CD4-positive, alpha-beta T cell treated with Interleukin-1 beta for 1 hour (primary cell): ENCODE results near the gene CHPF.

Experiments
- DNase-seq, 2 donors: peaks; one replicate each; pipeline ENCODE4 v3.0.0-alpha.2; 2020 to 2022

CHPF gene

DNA sequence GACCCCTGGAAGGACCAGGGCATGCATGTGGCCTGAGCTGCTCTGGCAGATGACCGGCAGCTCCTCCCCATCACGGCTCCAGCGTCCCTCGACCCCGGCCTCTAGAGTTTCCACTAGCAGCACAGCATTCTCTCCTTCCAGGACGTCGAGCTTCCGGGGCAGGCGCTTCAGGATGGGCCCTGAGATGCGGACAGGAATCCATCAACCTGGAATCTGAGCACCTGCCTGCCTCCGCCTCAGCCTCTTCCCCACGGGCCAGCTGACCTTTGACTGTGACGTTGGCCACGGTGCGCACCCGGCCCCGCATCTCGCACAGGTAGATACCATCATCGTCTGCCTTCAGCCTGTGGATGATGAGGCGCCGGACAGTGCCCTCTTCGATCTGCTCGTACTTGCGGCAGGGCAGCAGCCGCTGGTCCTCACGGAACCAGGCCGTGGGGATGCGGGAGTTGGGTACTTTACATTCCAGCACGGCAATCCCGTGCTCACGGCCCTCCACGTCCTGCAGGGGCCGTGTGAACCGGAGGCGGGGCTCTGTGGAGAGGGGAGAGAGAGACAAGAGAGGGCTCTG is 24.3 kb upstream of the CHPF start:
- DNase-seq = no peak

DNA sequence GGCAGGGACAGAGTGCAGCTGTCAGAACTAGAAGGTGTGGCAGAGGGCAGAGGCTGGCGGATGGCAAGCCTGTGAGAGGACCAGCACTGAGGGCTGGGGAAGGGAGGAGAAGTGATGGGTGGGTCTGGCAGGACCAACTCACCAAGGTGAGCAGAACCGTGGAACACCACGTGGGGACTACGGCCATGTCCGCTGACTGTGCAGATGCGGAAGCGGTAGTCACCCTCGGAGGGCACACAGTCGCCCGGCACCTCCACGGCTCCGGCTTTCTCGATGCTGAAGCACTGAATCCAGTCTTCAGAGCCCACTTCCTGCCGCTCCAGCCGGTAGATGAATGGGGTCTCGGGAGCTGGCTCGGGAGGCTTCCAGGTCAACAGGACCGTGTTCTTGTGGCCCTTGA is 23.5 kb upstream of the CHPF start:
- no peak for DNase-seq

DNA sequence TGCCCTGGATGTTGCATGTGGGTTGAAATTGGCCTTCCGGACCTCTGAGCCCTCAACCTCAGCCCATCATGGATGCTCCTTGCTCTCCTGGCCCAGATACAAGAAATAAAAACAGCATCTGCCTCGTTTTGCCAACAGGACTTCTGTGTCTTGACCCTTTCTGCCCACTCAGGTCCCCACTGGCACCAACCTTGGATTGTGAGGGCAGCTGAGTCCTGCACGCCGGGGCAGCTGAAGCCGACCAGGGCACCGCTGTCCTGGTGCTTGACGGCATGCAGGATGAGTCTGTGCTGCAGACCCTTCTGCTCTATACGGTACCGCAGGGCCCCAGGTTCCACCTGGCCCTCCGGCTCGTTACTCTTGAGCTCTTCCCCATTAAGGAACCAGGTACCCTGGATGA is 23.0 kb upstream of the CHPF start:
- no peak for DNase-seq

DNA sequence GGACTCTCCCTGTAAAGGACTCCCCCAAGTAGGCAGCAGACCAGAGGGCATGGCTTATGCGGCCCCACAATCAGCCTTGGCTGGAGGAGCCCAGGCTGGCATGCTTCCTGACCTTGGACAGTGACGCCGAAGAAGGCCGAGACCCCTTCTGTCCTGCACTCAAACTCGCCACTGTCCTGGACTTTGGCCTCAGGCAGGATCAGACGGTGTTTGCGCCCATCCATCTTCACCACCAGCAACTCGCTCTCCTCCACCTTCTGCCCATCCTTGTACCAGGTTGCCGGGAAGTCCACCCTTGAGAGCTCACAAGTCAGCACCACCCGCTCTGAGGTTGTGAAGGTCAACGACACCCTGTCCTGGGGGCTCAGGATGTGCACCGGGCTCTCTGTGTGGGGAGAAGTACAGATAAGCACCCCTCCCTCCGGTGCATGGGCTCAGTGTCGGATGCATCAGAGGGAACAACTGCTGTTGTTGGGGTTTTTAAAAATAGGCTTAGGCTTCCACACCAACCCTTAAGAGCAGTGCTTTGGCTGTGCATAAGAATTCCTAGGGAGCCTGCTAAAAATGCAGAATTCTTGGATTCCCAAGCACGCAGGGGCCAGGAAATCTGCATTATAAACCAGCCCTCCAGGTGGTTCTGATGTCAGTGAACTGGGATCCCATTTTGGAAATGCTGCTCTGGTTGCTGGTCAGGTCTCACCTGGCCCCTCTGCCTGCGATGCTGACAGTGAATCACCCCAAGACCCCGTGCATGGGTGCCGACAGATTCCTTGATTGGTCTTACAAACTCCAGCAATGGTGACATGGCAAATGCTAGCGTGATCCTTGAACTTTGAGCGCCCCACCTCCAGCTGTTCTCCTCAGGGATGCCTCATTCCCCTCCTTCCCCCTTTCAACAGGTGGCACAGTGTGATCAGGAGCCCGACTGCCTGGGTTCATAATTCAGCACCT is 21.8 kb upstream of the CHPF start:
- DNase-seq = no peak

DNA sequence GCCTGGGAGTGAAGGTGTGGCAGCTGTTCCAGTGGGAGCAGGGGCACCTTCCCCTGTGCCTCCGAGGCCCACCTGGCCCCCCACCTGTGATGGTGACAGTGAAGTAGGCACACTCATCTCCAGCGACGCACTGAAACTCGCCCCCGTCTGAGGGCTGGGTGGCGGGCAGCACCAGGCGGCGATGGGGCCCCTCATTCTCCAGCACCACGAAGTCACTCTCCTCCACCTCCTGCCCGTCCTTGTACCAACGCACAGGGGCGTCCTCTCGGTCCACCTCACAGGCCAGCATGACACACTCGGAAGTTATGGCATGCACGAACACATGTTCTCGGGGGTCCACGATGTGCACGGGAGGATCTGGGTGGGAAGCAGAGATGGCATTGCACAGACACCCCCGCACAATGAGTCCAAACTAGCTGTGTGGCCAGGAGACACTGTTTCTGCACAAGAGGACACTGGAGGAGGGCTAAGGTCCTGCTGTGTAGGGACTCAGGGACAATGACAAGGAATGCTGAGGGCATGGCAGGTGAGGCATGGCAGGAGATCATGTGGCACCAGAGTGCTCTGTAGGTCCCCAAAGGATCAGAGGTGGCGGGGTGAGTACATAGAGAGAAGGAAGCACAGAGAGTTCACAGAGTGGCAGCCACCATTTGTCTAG is 19.8 kb upstream of the CHPF start:
- DNase-seq = no peak

DNA sequence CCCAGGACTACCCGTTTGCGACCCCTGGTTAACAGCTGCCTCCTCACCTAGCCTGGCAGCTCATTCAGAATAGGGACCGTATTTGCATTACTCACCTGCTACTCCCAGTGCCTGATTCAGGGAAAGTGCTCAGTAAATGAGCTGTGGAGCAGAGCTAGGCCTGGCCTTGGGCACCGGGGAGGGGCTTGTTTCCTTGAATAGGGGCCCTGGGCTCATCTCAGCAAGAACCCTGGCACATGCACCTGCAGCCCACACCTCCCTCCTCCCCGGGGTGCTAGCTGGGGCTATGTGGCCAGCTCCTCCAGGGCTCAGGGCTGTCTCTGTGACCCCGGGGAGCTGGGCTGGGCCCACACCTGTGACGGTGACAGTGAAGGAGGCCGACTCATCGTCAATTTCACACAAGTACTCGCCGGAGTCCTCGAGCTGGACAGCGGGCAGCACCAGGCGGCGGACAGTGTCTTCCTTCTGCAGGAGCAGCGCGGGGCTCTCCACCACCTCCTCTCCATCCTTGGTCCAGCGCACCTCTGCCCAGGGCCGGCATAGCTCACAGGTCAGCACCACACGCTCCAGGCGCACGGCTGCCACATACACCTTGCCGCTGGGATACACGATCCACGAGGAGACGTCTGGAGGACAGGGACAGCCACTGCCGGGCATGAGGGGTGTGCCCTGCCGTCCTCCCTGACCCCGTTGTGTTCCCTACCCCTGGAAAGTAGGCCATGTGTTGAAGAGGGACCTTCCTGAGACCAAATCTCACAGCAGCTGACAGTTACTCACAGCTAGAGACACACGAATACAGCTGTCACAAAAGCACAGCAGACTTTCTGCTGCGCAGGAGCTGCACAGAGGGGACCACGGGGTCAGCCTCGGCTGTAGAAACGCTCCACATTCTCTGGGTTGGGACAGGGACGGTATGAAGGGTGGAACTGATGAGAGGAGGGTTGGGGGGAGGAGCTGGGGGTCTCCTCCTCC is 18.7 kb upstream of the CHPF start:
- no peak for DNase-seq

DNA sequence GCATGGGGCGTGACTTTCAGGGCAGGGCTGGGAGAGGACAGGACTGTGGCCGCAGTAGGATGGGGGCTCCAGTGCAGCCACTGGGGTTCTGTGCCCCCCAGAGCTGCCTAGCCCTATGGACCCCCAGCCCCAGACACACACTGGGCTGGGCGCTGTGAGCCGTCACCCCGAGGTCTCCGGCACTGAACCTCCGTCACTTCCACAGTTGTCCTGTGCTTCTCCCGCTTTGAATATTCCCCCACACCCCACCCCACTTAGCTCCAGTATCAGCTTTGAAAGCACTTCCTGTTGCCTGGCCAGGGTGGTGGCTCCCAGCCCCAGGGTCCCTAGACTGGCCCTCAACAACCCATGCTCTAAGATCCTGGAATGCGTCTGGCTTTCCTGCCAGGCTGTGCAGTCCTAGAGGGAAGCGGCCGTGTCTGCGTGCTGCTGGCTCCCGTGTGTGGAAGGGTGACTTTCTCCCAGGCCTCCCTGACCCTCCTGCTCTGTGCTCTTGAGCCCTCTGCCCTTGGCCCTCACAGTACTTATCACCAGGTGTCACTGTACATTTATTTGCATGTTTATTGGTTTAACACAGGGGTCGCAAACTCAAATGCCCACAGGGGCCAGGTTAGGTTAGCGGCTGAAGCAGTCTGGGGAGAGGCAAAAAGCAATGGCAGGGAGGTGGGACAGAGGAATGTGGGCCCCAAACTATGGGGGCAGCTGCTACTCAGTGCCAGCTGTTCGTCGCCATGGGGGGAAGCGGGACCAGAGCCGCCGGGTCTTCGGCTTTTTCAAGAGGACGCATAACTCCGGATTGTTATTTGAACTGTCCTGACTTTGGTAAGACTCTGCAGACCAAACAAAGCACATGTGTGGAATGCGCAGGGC is 17.8 kb upstream of the CHPF start:
- DNase-seq = no peak

DNA sequence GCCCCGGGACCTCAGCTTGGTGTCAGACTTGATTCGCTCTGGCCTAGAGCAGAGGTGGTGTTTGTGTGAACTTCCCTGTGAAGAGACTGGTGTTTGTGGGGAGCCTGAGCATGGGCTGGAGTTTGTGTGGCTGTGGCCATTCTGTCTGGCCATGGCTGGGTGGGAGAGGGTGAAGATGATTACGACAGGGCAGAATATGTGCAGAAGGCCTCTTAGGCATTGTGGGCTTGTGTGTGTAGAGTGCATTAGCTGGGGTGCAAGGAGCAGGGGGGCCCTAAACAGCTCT is 17.2 kb upstream of the CHPF start:
- no peak for DNase-seq

DNA sequence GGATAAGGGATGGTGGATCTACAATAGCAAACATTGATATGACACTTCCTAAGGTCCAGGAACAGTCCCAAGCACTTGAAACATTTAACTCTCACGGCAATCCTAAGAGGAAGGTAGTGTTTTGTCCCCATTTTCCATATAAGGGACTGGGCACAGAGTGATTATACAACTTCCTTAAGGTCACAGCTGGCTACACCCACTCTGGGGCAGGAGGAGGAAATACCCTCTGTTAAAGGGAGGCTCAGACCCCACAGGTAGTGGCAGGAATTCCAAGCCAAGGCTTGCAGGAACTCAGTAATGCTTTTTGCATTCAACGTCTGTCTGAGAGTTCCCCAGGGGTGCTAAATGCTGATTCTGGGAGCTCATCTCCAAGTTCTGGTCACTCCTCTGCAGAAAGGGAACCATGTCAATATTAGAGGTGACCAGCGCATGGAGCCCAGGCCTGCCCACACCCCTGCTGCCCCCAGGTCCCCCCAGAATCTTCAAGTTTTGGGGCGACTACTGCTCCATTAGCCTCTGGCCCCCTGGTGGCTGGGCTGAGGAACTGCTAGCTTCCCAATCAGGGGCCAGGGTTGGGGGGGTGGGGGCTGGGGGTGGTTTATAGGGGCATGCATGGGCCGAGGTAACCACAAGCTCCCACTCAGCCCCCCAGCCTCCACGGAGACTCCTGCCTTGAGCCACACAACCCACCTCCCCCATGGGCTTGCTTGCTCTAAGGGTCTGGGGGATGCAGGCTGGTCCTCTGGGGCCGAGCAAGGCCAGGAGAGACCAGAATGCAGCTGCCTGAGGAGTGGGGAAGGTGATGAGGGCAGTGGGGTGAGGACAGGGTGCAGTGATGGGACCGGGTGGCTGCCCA is 16.7 kb upstream of the CHPF start:
- DNase-seq = peak in 1 of 2 donors; percentile 26

DNA sequence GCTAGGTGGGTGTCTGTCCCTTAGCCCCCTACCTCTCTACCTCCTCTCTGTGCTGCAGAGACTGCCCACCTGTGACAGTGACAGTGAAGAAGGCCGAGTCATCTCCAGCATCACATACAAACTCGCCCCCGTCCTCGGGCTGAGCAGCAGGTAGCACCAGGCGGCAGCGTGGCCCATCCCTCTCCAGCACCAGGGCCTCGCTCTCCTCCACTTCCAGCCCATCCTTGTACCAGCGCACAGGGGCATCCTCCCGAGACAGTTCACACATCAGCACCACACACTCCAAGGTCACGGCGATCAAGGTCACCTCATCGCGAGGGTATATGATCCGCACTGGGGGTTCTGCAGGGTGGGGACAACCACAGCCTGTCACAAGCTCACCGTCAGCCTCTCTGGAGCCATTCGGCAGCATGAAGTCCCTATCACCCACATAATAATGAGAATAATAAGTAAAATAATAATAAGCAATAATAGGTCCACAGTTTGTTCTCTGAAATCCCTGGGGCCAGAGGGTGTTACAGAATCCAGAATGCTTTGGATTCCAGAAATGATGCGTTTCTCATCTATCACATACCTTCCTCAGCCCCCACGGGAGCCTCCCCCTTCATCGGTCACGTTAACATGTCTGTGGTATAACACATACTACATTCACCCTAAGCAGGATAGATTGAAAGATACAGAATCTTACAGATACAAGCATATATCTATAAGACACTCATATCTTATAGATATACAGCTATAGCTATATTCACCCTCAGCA is 15.7 kb upstream of the CHPF start:
- no peak for DNase-seq

DNA sequence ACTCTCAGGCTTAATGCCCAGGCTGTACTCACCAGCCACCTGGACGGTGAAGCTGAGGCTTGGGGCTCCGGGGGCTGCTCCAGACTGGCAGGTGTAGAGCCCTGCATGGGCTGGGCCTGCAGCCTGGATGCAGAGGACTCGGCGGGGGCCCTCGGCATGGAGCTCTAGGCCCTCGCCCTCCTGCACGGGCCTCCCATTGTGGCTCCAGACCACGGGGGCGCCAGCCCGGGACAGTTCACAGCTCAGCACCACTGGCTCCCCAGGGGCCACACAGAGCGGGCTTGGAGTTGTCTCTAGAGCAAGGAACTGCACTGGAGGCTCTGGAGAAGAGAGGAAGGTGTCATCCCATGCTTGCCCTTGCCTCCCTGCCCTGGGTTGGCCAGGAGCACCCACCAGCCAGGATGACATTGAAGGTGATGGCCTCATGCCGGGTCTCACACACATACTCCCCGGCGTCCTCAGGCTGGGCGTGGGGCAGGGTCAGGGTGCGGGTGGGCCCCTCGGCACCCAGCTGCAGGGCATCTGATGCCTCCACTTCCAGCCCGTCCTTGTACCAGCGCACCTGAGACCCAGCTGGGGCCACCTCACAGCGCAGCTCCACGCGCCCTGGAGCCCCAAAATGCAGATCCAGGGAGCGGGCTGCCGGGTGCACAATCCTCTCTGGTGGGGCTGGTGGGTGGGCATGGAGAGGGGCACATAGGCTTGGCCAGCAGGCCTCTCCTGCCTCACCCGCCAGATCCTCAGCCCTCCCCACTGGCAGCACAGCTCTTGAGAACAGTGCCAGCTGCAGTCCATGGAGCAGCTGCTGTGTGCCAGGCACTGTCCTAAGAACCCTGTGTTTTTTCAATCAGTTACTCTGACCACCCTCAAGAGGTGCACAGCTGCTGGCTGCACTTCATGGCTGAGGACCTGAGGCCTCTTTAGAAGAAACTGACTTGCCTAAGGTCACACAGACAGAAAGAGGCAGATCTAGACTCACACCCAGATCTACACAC is 14.5 kb upstream of the CHPF start:
- DNase-seq = no peak

DNA sequence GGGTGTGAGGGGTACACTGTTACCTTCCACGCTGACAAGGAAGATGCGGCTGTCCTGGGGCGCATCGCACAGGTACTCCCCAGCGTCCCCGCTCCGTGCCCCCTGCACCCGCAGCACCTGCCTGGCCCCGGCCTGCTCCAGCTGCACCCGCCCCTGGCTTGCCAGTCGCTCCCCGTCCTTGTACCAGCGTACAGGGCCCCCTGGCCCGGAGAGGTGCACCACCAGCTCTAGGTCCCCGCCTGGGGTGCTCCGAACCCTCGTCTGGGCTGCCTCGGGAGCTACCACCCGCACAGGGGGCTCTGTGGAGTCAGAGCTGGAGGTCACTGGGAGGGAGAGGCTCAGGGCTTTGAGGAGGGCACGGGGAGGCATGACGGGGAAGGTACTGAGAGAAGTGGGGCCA is 13.7 kb upstream of the CHPF start:
- no peak for DNase-seq

DNA sequence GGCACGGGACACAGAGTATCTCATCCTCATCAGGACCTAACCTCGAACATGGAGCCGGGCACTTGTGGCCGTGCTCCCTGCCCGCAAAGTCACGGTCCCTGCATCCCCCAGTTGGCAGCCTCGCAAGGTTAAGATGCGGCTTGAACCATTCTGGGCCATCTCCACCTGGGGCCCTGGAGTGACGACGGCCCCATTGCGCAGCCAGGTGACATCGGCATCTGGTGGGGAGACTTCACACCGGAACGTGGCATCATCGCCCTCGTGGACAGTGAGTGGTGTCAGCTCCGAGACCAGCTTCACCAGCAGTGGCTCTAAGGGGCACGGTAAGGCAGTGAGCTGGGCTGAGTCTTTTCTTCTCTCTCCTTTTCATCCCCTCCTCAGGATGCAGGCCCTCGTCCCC is 12.8 kb upstream of the CHPF start:
- no peak for DNase-seq

DNA sequence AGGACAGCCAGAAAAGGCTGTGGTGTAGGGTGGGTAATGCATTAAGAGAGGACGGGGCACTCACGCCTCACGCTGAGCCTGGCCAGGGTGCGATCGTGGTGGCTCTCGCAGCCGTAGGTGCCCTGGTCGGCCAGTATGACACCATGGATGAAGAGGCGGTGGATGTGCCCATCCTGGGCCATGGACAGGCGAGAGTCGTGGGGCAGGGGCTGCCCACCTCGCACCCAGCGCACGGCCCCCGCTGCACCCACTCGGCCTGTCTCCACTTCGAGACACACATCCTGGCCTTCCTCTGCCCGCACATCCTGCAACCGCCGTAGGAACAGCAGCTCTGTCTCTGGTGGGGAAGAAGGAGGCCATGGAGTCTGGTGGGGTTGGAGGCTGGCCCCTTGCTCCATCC is 12.3 kb upstream of the CHPF start:
- DNase-seq = no peak

DNA sequence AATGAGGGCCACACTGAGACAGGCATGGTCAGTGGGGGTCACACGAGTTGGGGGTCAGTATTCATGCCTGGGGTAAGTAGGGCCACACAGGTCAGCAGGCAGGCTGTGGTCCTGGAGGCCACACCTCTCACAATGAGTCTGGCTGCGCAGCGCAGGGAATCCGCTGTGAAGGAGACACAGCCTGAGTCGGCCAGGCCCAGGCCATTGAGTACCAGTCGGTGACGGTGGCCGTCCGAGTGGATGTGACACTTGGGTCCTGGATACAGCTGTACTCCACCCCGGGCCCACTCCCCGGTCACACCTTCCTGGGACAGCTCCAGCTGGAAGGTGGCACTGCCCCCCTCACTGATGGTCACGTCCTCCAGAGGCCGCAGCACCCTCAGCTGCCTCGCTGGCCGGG is 10.7 kb upstream of the CHPF start:
- DNase-seq = no peak

DNA sequence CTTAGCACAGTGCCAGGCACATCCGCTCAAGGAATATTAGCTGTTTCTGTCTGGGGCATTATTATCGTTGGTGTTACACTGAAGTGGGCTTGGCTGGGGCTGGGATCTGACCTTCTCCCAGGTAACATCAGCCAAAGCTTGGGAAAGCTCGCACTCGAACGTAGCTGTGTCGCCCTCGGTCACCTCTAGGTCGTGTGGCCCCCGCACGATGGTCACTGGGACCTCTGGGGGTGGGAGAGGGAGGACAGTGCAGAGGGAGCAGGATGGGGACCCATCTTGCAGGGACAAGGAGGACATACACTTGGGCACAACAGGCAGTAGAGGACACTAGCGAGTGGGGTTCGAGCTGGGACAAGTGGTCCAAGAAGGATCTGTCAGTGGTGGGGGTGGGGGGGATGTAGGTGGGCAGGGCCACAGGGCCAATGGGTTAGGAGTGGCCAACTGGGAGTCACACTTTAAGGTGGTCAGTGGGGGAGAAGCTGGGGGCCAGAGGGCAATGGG is 9.9 kb upstream of the CHPF start:
- no peak for DNase-seq

DNA sequence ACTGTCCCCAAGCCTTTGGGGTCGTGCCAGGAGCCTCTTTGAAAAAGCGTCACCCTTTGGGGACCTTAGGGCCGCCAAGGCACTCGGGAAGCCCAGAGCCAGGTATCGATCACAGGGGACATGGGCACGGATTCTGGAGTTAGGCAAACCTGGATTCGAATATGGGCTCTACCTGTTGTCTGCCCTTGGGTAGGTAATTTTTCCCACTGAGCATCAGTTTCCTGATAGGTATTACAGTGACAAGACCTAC is 9.5 kb upstream of the CHPF start:
- DNase-seq = no peak

DNA sequence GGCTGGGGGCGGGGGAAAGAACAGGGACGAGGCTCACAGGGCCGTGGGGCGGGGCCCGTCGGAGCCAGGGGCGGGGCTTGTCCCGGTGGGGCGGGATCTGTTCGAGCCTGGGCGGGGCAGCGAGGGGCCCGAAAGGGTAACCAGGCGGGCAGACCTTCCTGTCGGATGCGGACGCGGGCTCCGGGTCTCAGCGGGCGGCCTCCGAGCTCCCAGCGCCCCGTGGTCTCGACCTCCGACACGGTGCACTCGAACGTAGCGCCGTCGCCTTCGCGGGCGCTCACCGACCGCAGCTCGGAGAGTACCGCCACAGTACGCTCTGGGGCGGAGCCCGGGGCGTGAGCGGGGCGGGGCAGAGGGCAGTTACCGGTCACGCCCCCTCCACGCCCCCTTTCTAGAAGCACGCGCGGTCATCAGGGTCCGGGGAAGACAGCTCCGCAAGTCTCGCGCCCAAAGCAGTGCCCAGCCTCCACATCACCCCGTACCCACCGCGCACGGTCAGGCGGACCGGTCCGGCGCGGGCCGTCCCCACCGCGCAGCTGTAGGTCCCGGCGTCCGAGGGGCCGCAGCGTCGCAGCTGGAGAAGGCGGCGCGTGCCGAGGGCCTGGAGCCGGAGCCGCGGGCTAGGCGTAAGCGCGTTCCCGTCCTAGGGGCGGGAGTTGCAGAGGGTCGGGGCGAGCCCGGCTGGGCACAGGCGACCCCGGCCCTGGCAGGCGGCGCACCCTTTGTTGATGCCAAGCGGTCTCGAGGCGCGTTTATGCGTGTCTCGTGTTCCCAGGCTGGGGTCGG is 9.0 kb upstream of the CHPF start:
- peak; percentile 80 to 81 for DNase-seq
